GM19025 (cell line): ENCODE measurements around the gene CACNA1H.

ENCODE experiments used
- ATAC-seq: cut with Tn5 transposase; IDR thresholded peaks from one replicate; pipeline ENCODE4 v1.9.1; 2021; ENCODE audit warnings: mild to moderate bottlenecking, low read depth, moderate library complexity; ENCODE audit not compliant: unreplicated experiment

CACNA1H gene

DNA sequence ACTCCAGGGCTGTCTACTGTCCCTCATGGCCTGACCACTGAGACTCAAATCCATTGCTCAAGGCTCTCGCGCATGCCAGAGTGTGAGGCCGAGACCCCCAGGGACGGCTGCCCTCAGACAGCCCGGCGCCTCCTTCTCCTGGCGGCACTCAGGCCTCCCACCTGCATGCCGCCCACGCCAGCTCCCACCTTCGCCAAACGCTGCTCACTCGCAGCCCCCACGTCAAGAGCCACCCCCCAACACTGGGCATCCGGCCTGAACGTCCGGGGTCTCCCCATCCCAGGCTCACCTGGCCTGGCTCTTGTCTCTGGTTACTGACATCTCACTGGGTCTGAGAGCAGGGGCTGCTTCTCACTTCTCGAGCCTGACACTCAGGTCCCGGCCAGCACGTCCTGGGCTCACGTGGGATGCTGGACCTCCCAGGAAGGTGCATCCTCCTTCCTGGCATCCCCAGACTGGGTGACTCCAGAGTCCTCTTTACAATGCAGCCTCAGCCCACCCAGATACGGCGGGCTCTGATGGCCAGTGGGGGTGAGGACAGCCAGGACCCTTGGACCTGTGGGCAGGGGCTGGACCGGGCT lies 12.2 kb upstream of the CACNA1H start:
- ATAC-seq, result no peak

DNA sequence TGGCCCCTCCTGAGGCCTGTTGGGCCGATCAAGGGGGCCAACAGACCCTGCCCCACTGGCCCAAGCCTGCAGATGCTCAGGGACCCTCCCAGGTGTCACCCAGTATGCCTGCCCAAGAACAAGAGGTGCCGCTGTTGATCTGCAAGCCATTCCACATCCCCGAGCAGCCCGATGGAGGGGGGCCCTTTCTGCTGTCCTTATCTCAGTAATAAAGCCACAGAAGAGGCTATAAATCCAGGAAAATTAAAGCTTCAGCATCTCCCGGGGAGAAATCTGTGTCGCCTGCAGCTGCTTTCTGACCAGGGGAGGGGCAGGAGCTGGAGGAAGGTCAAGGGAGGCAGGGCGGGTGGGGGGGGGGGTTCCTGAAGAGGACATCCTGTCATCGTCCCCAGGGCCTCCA lies 11.7 kb upstream of the CACNA1H start:
- ATAC-seq, result no peak

DNA sequence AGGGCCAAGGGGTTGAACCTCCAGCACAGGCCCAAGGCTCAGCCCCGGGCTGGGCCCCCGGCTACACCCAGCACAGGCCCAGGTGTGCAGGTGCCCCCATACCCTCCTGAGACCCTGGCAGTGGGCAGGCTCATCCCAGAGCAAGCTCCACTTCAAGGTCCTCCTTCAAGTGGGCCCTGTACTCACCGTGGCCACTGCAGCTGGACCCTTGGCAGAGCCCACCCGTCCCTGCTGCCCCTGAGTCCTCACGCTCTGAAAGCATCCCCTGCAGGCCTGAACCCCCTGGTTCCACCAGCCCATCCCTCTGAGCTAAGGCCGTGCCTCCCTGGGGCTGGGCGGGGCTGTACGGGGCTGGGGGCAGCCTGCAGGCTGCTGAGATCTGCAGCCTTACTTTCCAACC lies 11.2 kb upstream of the CACNA1H start:
- ATAC-seq, result no peak

DNA sequence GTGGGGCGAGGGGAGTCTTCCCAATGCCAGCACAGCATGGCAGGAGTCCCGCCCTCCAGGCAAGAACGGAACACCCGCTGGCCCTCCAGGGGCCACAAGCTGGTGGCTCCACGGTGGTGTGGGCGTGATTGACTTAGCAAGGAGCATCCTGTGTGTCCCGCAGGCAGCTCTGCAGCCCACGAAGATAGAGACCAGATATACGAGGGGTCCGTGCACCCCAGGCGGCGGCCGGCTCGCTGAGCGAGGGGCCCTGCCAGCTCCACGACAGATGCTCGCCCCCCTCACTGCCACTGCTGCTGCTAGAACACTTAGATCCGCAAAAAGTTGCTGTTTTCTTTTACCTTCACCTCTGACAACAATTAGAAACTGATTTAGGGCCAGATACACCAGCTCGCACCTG lies 10.0 kb upstream of the CACNA1H start:
- ATAC-seq, result no peak

DNA sequence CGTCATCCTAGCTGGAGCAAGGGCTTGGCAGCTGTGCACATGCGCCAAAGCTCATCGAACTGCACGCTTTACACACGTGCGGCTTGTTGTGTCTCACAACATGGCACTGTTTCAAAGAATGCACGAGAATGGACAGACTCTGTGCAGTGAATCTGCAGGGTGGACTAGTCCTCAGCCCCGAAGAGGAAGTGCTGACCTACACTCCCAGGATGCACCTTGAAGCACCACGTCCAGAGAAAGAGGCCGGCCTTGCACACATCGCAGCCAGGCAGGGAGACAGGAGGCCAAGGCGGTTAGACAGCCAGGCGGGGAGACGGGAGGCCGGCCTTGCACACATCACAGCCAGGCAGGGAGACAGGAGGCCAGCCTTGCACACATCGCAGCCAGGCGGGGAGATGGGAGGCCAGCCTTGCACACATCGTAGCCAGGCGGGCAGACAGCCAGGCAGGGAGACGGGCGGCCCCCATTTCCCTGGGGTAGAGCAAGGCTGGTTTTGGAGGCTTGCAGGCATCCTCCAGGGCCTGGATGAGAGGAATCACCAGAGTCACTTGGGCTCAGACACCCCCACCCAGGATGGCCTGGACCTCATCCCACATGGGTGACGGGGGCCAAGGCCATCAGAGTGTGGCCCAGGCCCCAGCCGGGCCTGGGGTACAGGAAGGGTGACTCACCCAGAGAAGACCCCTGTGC lies 9.0 kb upstream of the CACNA1H start:
- ATAC-seq, result no peak

DNA sequence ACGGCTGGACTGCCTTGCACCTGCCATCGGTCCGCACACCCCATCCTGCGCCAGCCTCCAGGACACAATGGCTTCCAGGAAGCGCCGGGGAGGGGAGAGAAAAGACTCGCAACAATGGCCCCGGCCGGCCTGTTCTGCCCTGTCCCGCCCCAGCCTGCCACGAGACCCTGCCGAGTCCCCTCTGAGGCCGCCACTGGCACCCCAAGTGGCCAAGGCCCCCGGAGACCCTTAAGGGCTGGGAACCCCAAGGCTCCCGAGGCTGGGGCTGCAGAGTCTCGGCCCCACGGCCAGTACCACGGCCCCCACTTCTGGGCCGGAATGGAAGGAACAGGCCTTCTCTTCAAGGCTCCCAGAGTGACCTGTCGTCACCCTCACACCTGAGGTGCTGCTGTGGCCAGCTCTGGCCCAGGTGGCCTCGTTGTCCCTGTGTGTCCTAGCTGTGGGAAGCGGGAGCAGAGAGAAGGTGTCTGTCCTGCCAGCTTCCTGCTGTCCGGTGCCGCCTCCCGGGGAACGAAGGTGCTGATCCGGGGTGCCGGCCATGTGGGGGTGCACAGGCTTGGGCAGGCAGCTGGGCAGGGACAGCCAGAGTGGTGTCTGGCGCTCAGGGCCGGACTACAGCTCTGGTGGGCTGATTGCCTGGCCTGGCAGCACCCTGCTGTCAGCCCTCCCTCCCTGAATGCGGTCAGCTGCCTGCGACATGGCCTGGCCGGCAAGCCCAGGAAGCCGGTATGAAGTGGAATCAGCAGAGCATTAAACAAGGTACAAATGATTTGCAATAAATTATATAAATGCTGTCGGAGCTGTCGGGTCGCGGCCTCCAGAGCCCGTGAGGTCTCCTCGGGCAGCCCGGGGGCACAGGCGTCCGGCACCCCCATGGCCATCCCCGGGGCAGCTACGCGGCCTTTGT lies 8.2 kb upstream of the CACNA1H start:
- no peak for ATAC-seq

- no peak for ATAC-seq
Measured at GRCh38 chr16:1145383-1146100, 7.4 kb upstream of the CACNA1H start.

DNA sequence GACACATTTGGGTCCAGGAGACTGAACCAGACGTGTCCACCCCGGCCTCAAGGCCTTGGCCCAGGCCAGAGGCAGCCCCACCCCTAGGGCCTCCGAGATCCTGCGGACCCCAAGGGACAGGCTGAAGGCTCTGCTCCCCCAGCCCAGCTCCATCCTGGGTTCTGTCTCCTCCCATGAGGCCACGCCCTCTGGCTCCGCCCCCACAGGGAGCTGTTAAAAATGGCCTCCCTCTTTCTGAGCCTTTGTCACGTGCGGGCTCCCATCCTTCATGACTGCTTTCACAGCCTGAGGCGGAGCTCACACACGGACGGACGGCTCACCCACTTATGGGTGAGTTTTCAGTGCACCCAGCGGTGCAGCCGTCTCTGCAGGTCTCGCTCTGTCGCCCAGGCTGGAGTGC lies 6.5 kb upstream of the CACNA1H start:
- ATAC-seq, result no peak

- ATAC-seq, result no peak
Measured at GRCh38 chr16:1147027-1147426, 5.9 kb upstream of the CACNA1H start.

DNA sequence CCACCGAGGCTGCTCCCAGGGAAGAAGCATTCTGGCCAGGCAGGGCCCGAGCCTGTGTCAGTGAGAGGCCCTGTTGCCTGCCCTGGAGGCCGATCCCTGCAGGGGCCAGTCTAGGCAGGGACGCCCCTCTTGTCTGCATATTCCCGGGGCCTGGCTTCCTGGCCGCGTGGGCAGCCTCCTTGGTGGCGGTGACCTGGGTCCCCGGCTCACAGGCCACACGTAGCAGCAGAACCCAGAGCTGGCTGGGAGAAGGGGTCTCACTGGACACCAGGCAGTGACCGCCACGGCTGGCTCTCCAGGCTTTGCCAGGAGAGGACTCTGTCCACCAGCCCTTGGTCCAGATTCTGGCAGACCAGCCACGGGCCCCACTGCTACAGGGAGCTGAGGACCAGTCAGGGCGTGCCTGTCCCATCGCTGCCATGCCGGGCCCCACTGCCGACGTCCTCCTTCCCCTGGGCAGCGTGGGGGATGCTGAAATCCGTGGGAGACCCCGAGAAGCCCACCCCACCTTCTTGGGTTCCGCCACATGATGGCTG lies 3.7 kb upstream of the CACNA1H start:
- ATAC-seq, result no peak

DNA sequence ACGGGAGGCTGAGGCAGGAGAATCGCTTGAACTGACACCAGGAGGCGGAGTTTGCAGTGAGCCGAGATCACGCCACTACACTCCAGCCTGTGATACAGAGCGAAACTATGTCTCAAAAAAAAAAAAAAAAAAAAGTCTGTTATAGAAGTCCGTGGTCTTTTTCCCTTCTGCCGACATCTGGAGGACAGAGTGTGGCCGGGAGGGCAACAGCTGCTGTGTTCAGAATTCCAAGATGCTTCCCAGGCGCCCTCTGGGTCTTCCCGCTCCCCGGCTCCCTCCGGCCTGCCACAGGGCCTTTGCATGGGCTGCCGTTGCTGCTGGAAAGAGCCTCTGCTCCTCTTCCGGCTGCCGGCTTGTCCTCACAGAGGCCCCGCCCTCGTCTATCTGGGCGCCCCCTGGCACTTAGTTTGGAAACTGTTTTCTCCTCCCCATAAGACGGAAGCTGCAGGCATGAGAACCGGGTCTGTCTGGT lies 2.4 kb upstream of the CACNA1H start:
- no peak for ATAC-seq

GRCh38 chr16:1151424-1152122 lies 1.3 kb upstream of the CACNA1H start:
- no peak for ATAC-seq

GRCh38 chr16:1152123-1152638 lies 725 bp upstream of the CACNA1H start:
- no peak for ATAC-seq

- no peak for ATAC-seq
Measured at GRCh38 chr16:1153480-1154160, 714 bp downstream of the CACNA1H start.

GRCh38 chr16:1154291-1154886 lies 1.5 kb downstream of the CACNA1H start:
- no peak for ATAC-seq

- ATAC-seq, result no peak
Measured at GRCh38 chr16:1154887-1155331, 2.0 kb downstream of the CACNA1H start.

GRCh38 chr16:1155353-1156054 lies 2.6 kb downstream of the CACNA1H start:
- ATAC-seq, result no peak
